ENCODE data around the gene KDM8. TPM values are rescaled to one million over a fixed set of nuclear protein-coding genes. Genes with fewer than 3 reads are reported as not detected.

The KDM8 gene
- 4.5 TPM for total RNA-seq (2013)
- polyA plus RNA-seq (1 to 10 TPM in 2 of 3 donors, under 1 TPM in 1; 0.40 to 3.3 (median 1.5) TPM), polyA minus RNA-seq (3.6 and 4.1 TPM in 2 replicates), total RNA-seq (1.4 to 5.1 (median 3.1) reads per million in 11 experiments)

- peak within 1 kb of the TSS; percentile 90 to 98 for H3K4me3 Mint-ChIP-seq
- Histone ChIP-seq H3K36me3 (replicated peaks in 1 of 2; ENCODE audit: control insufficient read depth in 1 of 2, insufficient read depth in 2 of 2, low read length in 2 of 2) (peaks cover 0 to 10% of the 10 kb centered on the region in 2 donors), H4K20me1 (ENCODE audit: insufficient read depth, low read length) (no peaks in the 10 kb centered on the region), H3K27me3 (ENCODE audit: control insufficient read depth in 2 of 2, insufficient read depth in 2 of 2, low read length in 2 of 2) (no peaks in the 10 kb centered on the region), H3K4me2 (replicated peaks; ENCODE audit: extremely low read depth, low read length, poor library complexity, severe bottlenecking) (peak within 1 kb of the TSS; percentile 94), H3K4me3 (replicated peaks in 1 of 3; ENCODE audit: low read depth in 2 of 3, low read length in 3 of 3) (peak within 1 kb of the TSS; percentile 57 to 79 (median 65)), H2AFZ (ENCODE audit: insufficient read depth, low read depth, low read length, poor library complexity, severe bottlenecking) (peak within 1 kb of the TSS; percentile 99), H3K9me3 (replicated peaks in 1 of 2; ENCODE audit: control insufficient read depth in 1 of 2, insufficient read depth in 1 of 2, low read length in 2 of 2) (no peaks in the 10 kb centered on the region), H3K79me2 (ENCODE audit: insufficient read depth, low read length) (peaks cover 12% of the 10 kb centered on the region), H3K4me1 (ENCODE audit: control insufficient read depth in 1 of 2, insufficient read depth in 2 of 2, low read length in 2 of 2) (peaks cover 30 to 33% of the 10 kb centered on the region in 2 donors), H3K27ac (ENCODE audit: low read depth in 1 of 2, low read length in 2 of 2) (peak within 1 kb of the TSS; percentile 95 to 96), H3K9ac (ENCODE audit: insufficient read depth, low read length, poor library complexity, severe bottlenecking) (peak within 1 kb of the TSS; percentile 96)
- peaks cover 0 to 10% of the 10 kb centered on the region in 2 donors for H3K36me3 Mint-ChIP-seq
- peaks cover 35% of the 10 kb centered on the region for H3K4me1 Mint-ChIP-seq
- intact Hi-C loops (cut with micrococcal nuclease) = loop anchor here in 1 of 2 donors (10.0 kb wide), 1 partner anchor 341 kb away; the partner anchor contains the start of gene GTF3C1
- no peaks in the 10 kb centered on the region for H3K9me3 Mint-ChIP-seq
- TF ChIP-seq CTCF (IDR thresholded peaks at IDR 0.05) = no peak
- peaks cover 0 to 2% (median 0%) of the 10 kb centered on the region in 3 donors for H3K27me3 Mint-ChIP-seq (ENCODE audit: low read depth in 3 of 3)
- DNase-seq = peak; percentile 100
- WGBS (ENCODE audit: insufficient coverage) = under 1% methylated on average over 70 of the region's 70 CpGs
- H3K27ac Mint-ChIP-seq = peak within 1 kb of the TSS; percentile 99 to 100 (median 99)
Measured at GRCh38 chr16:27203507-27204311, at the start of gene KDM8. Gene KDM8, plus strand, starts transcription at chr16:27203526. Its CDS starts 6,598 bp downstream, at chr16:27210124.

DNA sequence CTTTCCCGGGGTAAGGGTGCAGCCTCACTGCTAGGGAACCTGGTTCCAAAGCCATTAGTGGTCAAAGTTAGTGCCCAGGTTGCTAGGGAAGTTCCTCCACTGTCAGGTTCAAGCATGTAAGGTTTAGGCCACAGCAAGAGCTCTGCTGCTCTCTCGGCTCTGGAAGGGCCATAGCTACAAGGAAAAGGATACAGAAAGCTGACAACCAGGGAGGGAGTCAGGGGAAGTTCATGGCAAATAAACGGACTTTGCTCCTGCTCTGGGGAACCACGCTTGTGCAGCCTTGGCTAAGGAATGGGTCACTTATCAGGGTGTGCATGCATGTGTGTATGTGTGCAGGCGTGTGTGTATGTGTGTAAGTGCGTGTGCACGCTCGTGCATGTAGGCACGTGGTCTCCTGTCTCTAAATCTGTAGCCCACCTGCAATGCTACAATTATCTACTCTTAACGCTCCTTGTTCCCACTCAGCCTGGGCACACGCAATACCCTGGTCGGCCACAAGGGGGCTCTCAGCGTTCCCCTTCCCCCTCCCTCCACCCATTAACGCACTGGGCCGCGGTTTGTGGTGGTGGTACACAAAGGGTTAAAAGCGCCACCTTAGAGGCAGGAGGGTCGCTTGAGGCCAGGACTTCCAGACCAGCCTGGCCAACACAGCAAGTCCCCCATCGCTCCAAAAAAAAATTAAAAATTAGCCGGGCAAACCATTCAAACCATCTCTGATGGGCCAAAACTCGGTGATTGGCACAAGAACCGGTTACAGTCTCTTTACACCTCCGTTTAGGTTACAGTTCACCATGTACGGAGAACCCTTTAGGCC, 48.4 kb upstream of the KDM8 start:
- TF ChIP-seq CTCF (IDR thresholded peaks at IDR 0.05) = peak; percentile 99
- H3K4me1 Mint-ChIP-seq = peaks cover 7% of the 10 kb centered on the region
- H3K36me3 Mint-ChIP-seq = no peaks in the 10 kb centered on the region
- H3K27ac Mint-ChIP-seq = no peak overlapping the region
- peak; percentile 21 to 39 (median 35) for DNase-seq
- Histone ChIP-seq H3K27ac (ENCODE audit: low read depth in 1 of 2, low read length in 2 of 2) (no peak overlapping the region), H3K4me3 (replicated peaks in 1 of 3; ENCODE audit: low read depth in 2 of 3, low read length in 3 of 3) (no peak overlapping the region), H3K4me2 (replicated peaks; ENCODE audit: extremely low read depth, low read length, poor library complexity, severe bottlenecking) (no peak overlapping the region), H3K9ac (ENCODE audit: insufficient read depth, low read length, poor library complexity, severe bottlenecking) (no peak overlapping the region), H3K4me1 (ENCODE audit: control insufficient read depth in 1 of 2, insufficient read depth in 2 of 2, low read length in 2 of 2) (no peaks in the 10 kb centered on the region), H4K20me1 (ENCODE audit: insufficient read depth, low read length) (no peaks in the 10 kb centered on the region), H3K36me3 (replicated peaks in 1 of 2; ENCODE audit: control insufficient read depth in 1 of 2, insufficient read depth in 2 of 2, low read length in 2 of 2) (no peaks in the 10 kb centered on the region), H3K27me3 (ENCODE audit: control insufficient read depth in 2 of 2, insufficient read depth in 2 of 2, low read length in 2 of 2) (no peaks in the 10 kb centered on the region), H3K79me2 (ENCODE audit: insufficient read depth, low read length) (no peaks in the 10 kb centered on the region), H2AFZ (ENCODE audit: insufficient read depth, low read depth, low read length, poor library complexity, severe bottlenecking) (no peak overlapping the region), H3K9me3 (replicated peaks in 1 of 2; ENCODE audit: control insufficient read depth in 1 of 2, insufficient read depth in 1 of 2, low read length in 2 of 2) (no peaks in the 10 kb centered on the region)
- intact Hi-C loops (cut with micrococcal nuclease) = loop anchor here (2.0 to 5.0 kb wide), 2 partner anchors 302 kb away; no protein-coding TSS in a partner anchor
- WGBS (ENCODE audit: insufficient coverage) = 42% methylated on average over 12 of the region's 24 CpGs
- H3K9me3 Mint-ChIP-seq = peaks cover 0 to 8% (median 4%) of the 10 kb centered on the region in 7 donors
- H3K27me3 Mint-ChIP-seq (ENCODE audit: low read depth in 3 of 3) = peaks cover 0 to 4% (median 0%) of the 10 kb centered on the region in 3 donors
- no peak overlapping the region for H3K4me3 Mint-ChIP-seq
